HG02973 (cell line): Measurements from ENCODE around the gene CSTF1.
"Not testable (repeated sequence)": the region's sequence is repeated elsewhere in the genome, so short reads cannot be mapped to it uniquely, and the experiment has no call there.

Experiments
- ATAC-seq: cut with Tn5 transposase; IDR thresholded peaks from one replicate; pipeline ENCODE4 v1.9.1; 2021; ENCODE audit warnings: moderate library complexity; ENCODE audit not compliant: unreplicated experiment

CSTF1 gene

GRCh38 chr20:56368351-56369134 is 23.9 kb upstream of the CSTF1 start:
- ATAC-seq, result no peak

- ATAC-seq, result no peak
These were observed 23.3 kb upstream of the CSTF1 start for GRCh38 chr20:56369179-56369578.

GRCh38 chr20:56371977-56372376 is 20.5 kb upstream of the CSTF1 start:
- no peak for ATAC-seq

- no peak for ATAC-seq
These were observed 19.6 kb upstream of the CSTF1 start for GRCh38 chr20:56372850-56373249.

- no peak for ATAC-seq
These were observed 18.5 kb upstream of the CSTF1 start for GRCh38 chr20:56373942-56374341.

GRCh38 chr20:56376331-56376730 is 16.1 kb upstream of the CSTF1 start:
- no peak for ATAC-seq

- no peak for ATAC-seq
These were observed 14.1 kb upstream of the CSTF1 start for GRCh38 chr20:56378386-56378785.

- ATAC-seq, result no peak
These were observed 12.1 kb upstream of the CSTF1 start for GRCh38 chr20:56380375-56380774.

- ATAC-seq, result no peak
These were observed 10.9 kb upstream of the CSTF1 start for GRCh38 chr20:56381501-56381900.

GRCh38 chr20:56382696-56383095 is 9.7 kb upstream of the CSTF1 start:
- ATAC-seq, result no peak

GRCh38 chr20:56383334-56383733 is 9.1 kb upstream of the CSTF1 start:
- no peak for ATAC-seq

- ATAC-seq, result no peak
These were observed 7.3 kb upstream of the CSTF1 start for GRCh38 chr20:56385130-56385529.

GRCh38 chr20:56386219-56386618 is 6.2 kb upstream of the CSTF1 start:
- ATAC-seq, result no peak

GRCh38 chr20:56388882-56389281 is 3.6 kb upstream of the CSTF1 start:
- no peak for ATAC-seq

GRCh38 chr20:56389807-56390206 is 2.6 kb upstream of the CSTF1 start:
- no peak for ATAC-seq

GRCh38 chr20:56390396-56390795 is 2.0 kb upstream of the CSTF1 start:
- ATAC-seq, result not testable (repeated sequence)

- no peak for ATAC-seq
These were observed 1.4 kb upstream of the CSTF1 start for GRCh38 chr20:56391037-56391436.

GRCh38 chr20:56391596-56392131 is 781 bp upstream of the CSTF1 start:
- peak; percentile 25 for ATAC-seq

- ATAC-seq, result no peak
These were observed 537 bp downstream of the CSTF1 start for GRCh38 chr20:56392881-56393482.

- ATAC-seq, result no peak
These were observed 1.2 kb downstream of the CSTF1 start for GRCh38 chr20:56393653-56394052.

- ATAC-seq, result no peak
These were observed 2.7 kb downstream of the CSTF1 start for GRCh38 chr20:56395166-56395565.

- ATAC-seq, result peak; percentile 68
These were observed 7.7 kb downstream of the CSTF1 start for GRCh38 chr20:56400001-56400640.
